Measurements from ENCODE around the gene C6orf52. TPM values are rescaled to one million over a fixed set of nuclear protein-coding genes. Genes with fewer than 3 reads are reported as not detected.
A peak's percentile ranks its signal among the peaks of the same experiment; 100 is the strongest.
"Not testable (repeated sequence)": the region's sequence is repeated elsewhere in the genome, so short reads cannot be mapped to it uniquely, and the experiment has no call there.

The C6orf52 gene
- total RNA-seq (2014; rRNA removed; shearing (Covaris generic)) (not detected in 2 replicates), polyA plus RNA-seq (2016; fragmentation: Nextera tagmentation; extraction: Ambion mirVana) (0.75 and 0.99 TPM in 2 replicates)

DNA sequence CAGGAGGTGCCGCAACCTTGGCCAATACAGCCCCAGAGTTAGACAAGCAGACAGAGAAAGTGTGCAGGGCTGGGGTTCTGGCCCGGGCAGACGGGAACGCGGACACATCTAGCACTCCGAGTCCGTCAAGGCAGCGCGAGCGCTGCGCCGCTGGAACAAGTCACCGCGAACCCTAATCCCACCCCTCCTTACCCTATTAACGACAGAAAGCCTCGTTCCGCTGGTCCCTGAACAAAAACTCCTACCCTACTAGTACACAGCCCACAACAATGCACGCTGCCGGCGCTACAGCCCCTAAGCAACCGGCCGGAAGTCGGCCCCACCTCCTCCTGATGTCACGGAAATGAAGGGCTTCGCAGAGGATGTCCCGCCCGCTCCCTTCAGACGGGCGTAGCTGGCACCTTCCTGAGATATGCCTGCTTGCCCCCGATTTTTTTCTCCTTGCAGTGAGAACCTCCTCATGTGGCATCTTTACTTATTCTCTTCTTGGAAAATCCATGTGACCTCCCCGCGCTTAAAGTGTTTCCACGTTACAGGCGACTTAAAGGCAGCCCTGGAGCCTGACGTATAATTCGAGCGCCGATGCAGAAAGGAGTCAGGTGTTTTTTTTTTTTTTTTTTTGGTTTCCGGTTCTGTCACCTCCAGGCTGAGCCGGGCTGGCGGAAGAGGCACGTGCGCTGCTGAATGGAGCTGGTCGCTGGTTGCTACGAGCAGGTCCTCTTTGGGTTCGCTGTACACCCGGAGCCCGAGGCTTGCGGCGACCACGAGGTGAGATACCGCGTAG, at the start of gene C6orf52, which contains the start of gene PAK1IP1:
TSS of gene C6orf52 (minus strand) at position 315 of the 784 bp plus-strand sequence. CDS start 7,066 bp downstream, outside the sequence.
TSS of gene PAK1IP1 (plus strand) at position 671 of the 784 bp plus-strand sequence. CDS start at position 685, 14 bp downstream.
- Histone ChIP-seq H3F3A (ENCODE audit: insufficient read depth) (no peaks in the 10 kb centered on the region), H3K4me1 (ENCODE audit: insufficient read depth) (peaks cover 18% of the 10 kb centered on the region), H3K4me2 (ENCODE audit: unreplicated experiment) (peak within 1 kb of the TSS; percentile 87), H3K36me3 (ENCODE audit: low read depth) (no peaks in the 10 kb centered on the region), H3K27me3 (replicated peaks; ENCODE audit: insufficient read depth) (no peaks in the 10 kb centered on the region), H3K9me2 (ENCODE audit: insufficient read depth) (no peaks in the 10 kb centered on the region), H3K27ac (peak within 1 kb of the TSS; percentile 96), H3K9ac (peak within 1 kb of the TSS; percentile 91), H3K79me2 (ENCODE audit: insufficient read depth) (peaks cover 64% of the 10 kb centered on the region), H4K20me1 (ENCODE audit: insufficient read depth) (no peaks in the 10 kb centered on the region), H3K9me3 (ENCODE audit: low read depth) (no peaks in the 10 kb centered on the region), H2AFZ (peak within 1 kb of the TSS; percentile 89), H3K4me3 (peak within 1 kb of the TSS; percentile 91)
- peak; percentile 97 for DNase-seq
- 1% methylated on average over 53 of the region's 53 CpGs for WGBS, 2 experiments (ENCODE audit: low coverage in 1 of 2, low lambda C conversion rate in 2 of 2, missing lambda C conversion rate in 2 of 2)
- TF ChIP-seq EZH2phosphoT487 (IDR thresholded peaks at IDR 0.05; ENCODE audit: insufficient read depth, low read depth) (no peak), EZH2 (IDR thresholded peaks at IDR 0.05; ENCODE audit: insufficient read depth, poor library complexity, severe bottlenecking) (no peak)
- in situ Hi-C loops (cut with MboI) = no loop called here

DNA sequence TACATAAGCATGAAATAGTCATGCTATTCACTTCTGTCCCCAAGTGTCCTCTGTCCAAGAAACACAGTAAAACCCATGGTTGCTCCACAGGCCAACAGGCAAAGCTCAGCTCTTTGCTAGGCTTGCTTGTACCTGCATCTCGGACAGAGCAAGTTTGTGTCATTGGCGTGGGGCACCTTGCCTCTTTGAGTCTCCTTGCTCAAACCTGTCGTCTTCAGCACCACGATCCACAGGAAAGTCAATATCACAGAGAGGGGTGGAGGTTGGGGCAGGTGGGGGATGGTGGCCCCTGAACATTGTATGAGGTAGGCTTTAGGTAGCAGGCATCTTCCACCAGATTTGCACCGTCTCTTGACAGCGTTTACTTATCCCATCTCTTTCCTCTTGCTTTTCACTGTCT, 49.1 kb upstream of the C6orf52 start:
- no peak for DNase-seq
- in situ Hi-C loops (cut with MboI) = no loop called here
- H3K79me2 ChIP-seq (ENCODE audit: insufficient read depth) = peaks cover 12% of the 10 kb centered on the region

DNA sequence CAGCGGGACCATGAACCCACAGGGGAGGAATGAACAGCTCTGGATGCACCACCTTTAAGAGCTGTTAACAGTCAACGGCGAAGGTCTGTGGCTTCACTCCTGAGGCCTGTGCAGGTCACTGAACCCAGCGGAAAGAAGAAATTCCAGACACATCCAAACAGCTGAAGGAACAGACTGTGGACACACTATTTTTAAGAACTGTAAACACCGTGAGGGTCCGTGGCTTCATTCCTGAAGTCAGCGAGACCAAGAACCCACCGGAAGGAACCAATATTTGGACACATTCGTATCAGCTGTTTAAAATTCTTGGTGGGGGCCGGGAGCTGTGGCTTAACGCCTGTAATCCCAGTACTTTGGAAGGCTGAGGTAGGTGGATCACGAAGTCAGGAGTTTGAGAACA, 47.8 kb upstream of the C6orf52 start:
- no peaks in the 10 kb centered on the region for H3K4me1 ChIP-seq (ENCODE audit: insufficient read depth)
- in situ Hi-C loops (cut with MboI) = no loop called here
- H2AFZ ChIP-seq = no peak overlapping the region
- H4K20me1 ChIP-seq (ENCODE audit: insufficient read depth) = no peaks in the 10 kb centered on the region
- no peaks in the 10 kb centered on the region for H3K27me3 ChIP-seq (replicated peaks; ENCODE audit: insufficient read depth)
- peaks cover 13% of the 10 kb centered on the region; the same call in 1 of the 2 replicates for H3F3A ChIP-seq (ENCODE audit: insufficient read depth)
- TF ChIP-seq EZH2phosphoT487 (IDR thresholded peaks at IDR 0.05; ENCODE audit: insufficient read depth, low read depth) = no peak
- TF ChIP-seq EZH2 (IDR thresholded peaks at IDR 0.05; ENCODE audit: insufficient read depth, poor library complexity, severe bottlenecking) = no peak
- peaks cover 16% of the 10 kb centered on the region for H3K79me2 ChIP-seq (ENCODE audit: insufficient read depth)
- no peaks in the 10 kb centered on the region for H3K9me2 ChIP-seq (ENCODE audit: insufficient read depth)
- no peak overlapping the region for H3K4me2 ChIP-seq (ENCODE audit: unreplicated experiment)
- H3K27ac ChIP-seq = no peak overlapping the region
- WGBS, 2 experiments (ENCODE audit: low coverage in 1 of 2, low lambda C conversion rate in 2 of 2, missing lambda C conversion rate in 2 of 2) = 94 to 95% methylated on average over 12 of the region's 12 CpGs
- no peaks in the 10 kb centered on the region for H3K36me3 ChIP-seq (ENCODE audit: low read depth)
- H3K4me3 ChIP-seq = no peak overlapping the region
- no peak for DNase-seq
- no peaks in the 10 kb centered on the region for H3K9me3 ChIP-seq (ENCODE audit: low read depth)
- H3K9ac ChIP-seq = no peak overlapping the region

More for the DNA sequence above, 49.1 kb upstream of the C6orf52 start:
- no peak overlapping the region for H3K9ac ChIP-seq
- no peak overlapping the region for H2AFZ ChIP-seq
- H3K36me3 ChIP-seq (ENCODE audit: low read depth) = no peaks in the 10 kb centered on the region
- H3K27ac ChIP-seq = no peak overlapping the region
- no peaks in the 10 kb centered on the region for H3K9me3 ChIP-seq (ENCODE audit: low read depth)
- H3K4me1 ChIP-seq (ENCODE audit: insufficient read depth) = peaks cover 3% of the 10 kb centered on the region; the same call in 1 of the 2 replicates
- H3K27me3 ChIP-seq (replicated peaks; ENCODE audit: insufficient read depth) = no peaks in the 10 kb centered on the region
- H3K9me2 ChIP-seq (ENCODE audit: insufficient read depth) = no peaks in the 10 kb centered on the region
- TF ChIP-seq EZH2phosphoT487 (IDR thresholded peaks at IDR 0.05; ENCODE audit: insufficient read depth, low read depth) (no peak), EZH2 (IDR thresholded peaks at IDR 0.05; ENCODE audit: insufficient read depth, poor library complexity, severe bottlenecking) (no peak)
- H3K4me3 ChIP-seq = no peak overlapping the region
- WGBS, 2 experiments (ENCODE audit: low coverage in 1 of 2, low lambda C conversion rate in 2 of 2, missing lambda C conversion rate in 2 of 2) = 75 to 82% methylated on average over 6 of the region's 6 CpGs
- no peak overlapping the region for H3K4me2 ChIP-seq (ENCODE audit: unreplicated experiment)
- H4K20me1 ChIP-seq (ENCODE audit: insufficient read depth) = no peaks in the 10 kb centered on the region
- H3F3A ChIP-seq (ENCODE audit: insufficient read depth) = peaks cover 13% of the 10 kb centered on the region; the same call in 1 of the 2 replicates

DNA sequence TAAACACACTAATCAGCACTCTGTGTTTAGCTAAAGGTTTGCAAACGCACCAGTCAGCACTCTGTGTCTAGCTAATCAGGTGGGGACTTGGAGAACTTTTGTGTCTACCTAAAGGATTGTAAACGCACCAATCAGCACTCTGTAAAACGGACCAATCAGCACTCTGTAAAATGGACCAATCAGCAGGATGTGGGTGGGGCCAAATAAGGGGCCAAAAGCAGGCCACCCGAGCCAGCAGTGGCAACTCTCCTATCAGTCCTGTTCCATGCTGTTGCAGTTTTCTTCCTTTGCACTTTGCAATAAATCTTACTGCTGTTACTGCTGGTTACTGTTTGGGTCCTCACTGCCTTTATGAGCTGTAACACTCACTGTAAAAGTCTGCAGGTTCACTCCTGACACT, 47.2 kb upstream of the C6orf52 start:
- H3K4me1 ChIP-seq (ENCODE audit: insufficient read depth); H3K4me3 ChIP-seq; H3K27ac ChIP-seq; H3K36me3 ChIP-seq (ENCODE audit: low read depth); DNase-seq; H3K9ac ChIP-seq; H3K9me2 ChIP-seq (ENCODE audit: insufficient read depth); H3K4me2 ChIP-seq (ENCODE audit: unreplicated experiment); H4K20me1 ChIP-seq (ENCODE audit: insufficient read depth); H2AFZ ChIP-seq; H3K27me3 ChIP-seq (replicated peaks; ENCODE audit: insufficient read depth); H3K9me3 ChIP-seq (ENCODE audit: low read depth); in situ Hi-C loops (cut with MboI): not testable (repeated sequence)
- peaks cover 22% of the 10 kb centered on the region for H3K79me2 ChIP-seq (ENCODE audit: insufficient read depth)
- H3F3A ChIP-seq (ENCODE audit: insufficient read depth) = peaks cover 12% of the 10 kb centered on the region; the same call in 1 of the 2 replicates
- WGBS, 2 experiments (ENCODE audit: low coverage in 1 of 2, low lambda C conversion rate in 2 of 2, missing lambda C conversion rate in 2 of 2) = 75 to 78% methylated on average over 4 of the region's 4 CpGs
